Endometrial microvascular endothelial cells (primary cell): ENCODE measurements around the gene P2RY11. TPM values are rescaled to one million over a fixed set of nuclear protein-coding genes. Genes with fewer than 3 reads are reported as not detected.

Experiments
- in situ Hi-C: cut with HindIII; loops from 2 replicates; pipeline ENCODE4 v1.10.0; 2017; ENCODE audit warnings: low sequenced_read_pairs, low pct_unique_long_range_greater_than_20kb; ENCODE audit errors: inconsistent ontology term
- total RNA-seq: library from RNA; depleted of rRNA; stranded (reverse); fragments of >200 nt; gene quantifications from one replicate; pipeline ENCODE4 v1.2.3, GENCODE V29; 2015; ENCODE audit errors: inconsistent ontology term

The P2RY11 gene
- total RNA-seq, 1 donor from 2014 or later: not detected

- in situ Hi-C loops: no loop called here
These were observed 24.2 kb downstream of the P2RY11 start for GRCh38 chr19:10135551-10136334.

- in situ Hi-C loops: no loop called here
These were observed 25.4 kb downstream of the P2RY11 start for GRCh38 chr19:10136936-10137335.

GRCh38 chr19:10137751-10138682 lies 26.5 kb downstream of the P2RY11 start:
- in situ Hi-C loops: no loop called here

- in situ Hi-C loops: no loop called here
These were observed 27.6 kb downstream of the P2RY11 start for GRCh38 chr19:10138879-10139795.

- in situ Hi-C loops: no loop called here
These were observed 28.5 kb downstream of the P2RY11 start for GRCh38 chr19:10139952-10140351.

- in situ Hi-C loops: no loop called here
These were observed 30.0 kb downstream of the P2RY11 start for GRCh38 chr19:10141479-10141878.

GRCh38 chr19:10141973-10142372 lies 30.5 kb downstream of the P2RY11 start:
- in situ Hi-C loops: no loop called here

- in situ Hi-C loops: no loop called here
These were observed 31.3 kb downstream of the P2RY11 start for GRCh38 chr19:10142701-10143375.

GRCh38 chr19:10143681-10144080 lies 32.2 kb downstream of the P2RY11 start:
- in situ Hi-C loops: no loop called here

GRCh38 chr19:10144361-10144760 lies 32.9 kb downstream of the P2RY11 start:
- in situ Hi-C loops: no loop called here

GRCh38 chr19:10145031-10145430 lies 33.5 kb downstream of the P2RY11 start:
- in situ Hi-C loops: no loop called here

GRCh38 chr19:10146142-10146541 lies 34.6 kb downstream of the P2RY11 start:
- in situ Hi-C loops: no loop called here

- in situ Hi-C loops: no loop called here
These were observed 37.9 kb downstream of the P2RY11 start for GRCh38 chr19:10149427-10149826.

- in situ Hi-C loops: no loop called here
These were observed 40.0 kb downstream of the P2RY11 start for GRCh38 chr19:10151521-10151920.

- in situ Hi-C loops: no loop called here
These were observed 40.6 kb downstream of the P2RY11 start for GRCh38 chr19:10152100-10152499.

- in situ Hi-C loops: no loop called here
These were observed 44.3 kb downstream of the P2RY11 start for GRCh38 chr19:10155839-10156238.

- in situ Hi-C loops: no loop called here
These were observed 46.6 kb downstream of the P2RY11 start for GRCh38 chr19:10158071-10158470.

- in situ Hi-C loops: no loop called here
These were observed 47.0 kb downstream of the P2RY11 start for GRCh38 chr19:10158485-10158884.
